Hepatocyte (in vitro differentiated cells): Measurements from ENCODE around the gene HKDC1. TPM values are rescaled to one million over a fixed set of nuclear protein-coding genes. Genes with fewer than 3 reads are reported as not detected.

Source experiments
- DNase-seq: peaks from one replicate; pipeline ENCODE4 v3.0.0-alpha.2; 2016; ENCODE audit warnings: low spot score
- H2AFZ ChIP-seq: fragments of 200-600 bp; sonication (generic); 2 replicates; pipeline ENCODE4 v1.6.0; 2016; ENCODE audit warnings: antibody characterized with exemption, mild to moderate bottlenecking
- H3K27ac ChIP-seq: fragments of 200-600 bp; sonication (generic); 2 replicates; pipeline ENCODE4 v1.5.1; 2016; ENCODE audit warnings: mild to moderate bottlenecking
- H3K27me3 ChIP-seq: fragments of 200-600 bp; sonication (generic); 2 replicates; pipeline ENCODE4 v1.6.1; 2016
- H3K36me3 ChIP-seq: fragments of 200-600 bp; sonication (generic); replicated peaks from 2 replicates; pipeline ENCODE4 v1.5.1; 2016; ENCODE audit warnings: low read depth; ENCODE audit not compliant: insufficient read depth
- H3K4me1 ChIP-seq: fragments of 200-600 bp; sonication (generic); 2 replicates; pipeline ENCODE4 v1.5.1; 2016; ENCODE audit warnings: mild to moderate bottlenecking, moderate library complexity; ENCODE audit not compliant: insufficient read depth
- H3K4me2 ChIP-seq: fragments of 200-600 bp; sonication (generic); 2 replicates; pipeline ENCODE4 v1.6.0; 2016
- H3K4me3 ChIP-seq: fragments of 200-600 bp; sonication (generic); 2 replicates; pipeline ENCODE4 v1.5.1; 2016; ENCODE audit warnings: mild to moderate bottlenecking
- H3K79me2 ChIP-seq: fragments of 200-600 bp; sonication (generic); 2 replicates; pipeline ENCODE4 v1.6.0; 2017; ENCODE audit warnings: mild to moderate bottlenecking
- H3K9me2 ChIP-seq: fragments of 200-600 bp; sonication (generic); replicated peaks from 2 replicates; pipeline ENCODE4 v1.6.0; 2017; ENCODE audit warnings: mild to moderate bottlenecking; ENCODE audit not compliant: insufficient read depth
- H3K9me3 ChIP-seq: fragments of 200-600 bp; sonication (generic); 2 replicates; pipeline ENCODE4 v1.5.1; 2016; ENCODE audit warnings: low read depth, mild to moderate bottlenecking
- H4K20me1 ChIP-seq: fragments of 200-600 bp; sonication (generic); 2 replicates; pipeline ENCODE4 v1.6.0; 2016; ENCODE audit warnings: mild to moderate bottlenecking; ENCODE audit not compliant: insufficient read depth, poor library complexity, severe bottlenecking
- EZH2 ChIP-seq: fragments of 200-600 bp; sonication (generic); IDR thresholded peaks from 2 replicates; pipeline ENCODE4 v1.6.1; 2016; ENCODE audit warnings: antibody characterized with exemption, mild to moderate bottlenecking, borderline replicate concordance
- EZH2phosphoT487 ChIP-seq: fragments of 200-600 bp; sonication (generic); IDR thresholded peaks from one replicate; pipeline ENCODE4 v1.6.1; 2018; ENCODE audit warnings: antibody characterized with exemption, mild to moderate bottlenecking, low read depth, moderate library complexity; ENCODE audit not compliant: unreplicated experiment, severe bottlenecking
- WGBS: methylation state at CpG from one replicate; pipeline ENCODE4 v1.1.6; 2016; ENCODE audit warnings: low lambda C conversion rate; ENCODE audit errors: missing lambda C conversion rate; 5-methylcytosine and 5-hydroxymethylcytosine counted together
- polyA plus RNA-seq: library from polyadenylated mRNA; unstranded; fragments of >200 nt; fragmentation: Nextera tagmentation; extraction: Ambion mirVana; gene quantifications from 2 replicates; pipeline ENCODE4 v1.2.1, GENCODE V29; 2016
- total RNA-seq: library from RNA; depleted of rRNA; stranded (reverse); fragments of >200 nt; gene quantifications from 2 replicates; pipeline ENCODE4 v1.2.3, GENCODE V29; 2014
- TF ChIP-seq, protein P1 (sequence below): fragments of 200-600 bp; sonication (generic); IDR thresholded peaks from 2 replicates; pipeline ENCODE4 v1.5.1; 2016; ENCODE audit warnings: antibody characterized with exemption, mild to moderate bottlenecking; ENCODE audit not compliant: poor library complexity

HKDC1 gene
- total and polyA plus RNA-seq, 2 experiments from 2014 or later = 23.6 to 27.9 TPM

GRCh38 chr10:69211104-69211503, 9.0 kb upstream of the HKDC1 start:
- 63% methylated on average over 2 of the region's 2 CpGs for WGBS
- Histone ChIP-seq H3K27ac (no peak overlapping the region), H3K4me2 (no peak overlapping the region), H3K4me3 (no peak overlapping the region), H4K20me1 (no peaks in the 10 kb centered on the region), H3K9me3 (no peaks in the 10 kb centered on the region), H3K36me3 (no peaks in the 10 kb centered on the region), H3K9me2 (no peaks in the 10 kb centered on the region), H3K4me1 (peaks cover 1% of the 10 kb centered on the region), H2AFZ (no peak overlapping the region), H3K27me3 (no peaks in the 10 kb centered on the region), H3K79me2 (no peaks in the 10 kb centered on the region)
- no peak for DNase-seq
- no peak for TF ChIP-seq EZH2phosphoT487
- TF ChIP-seq, protein P1, sequence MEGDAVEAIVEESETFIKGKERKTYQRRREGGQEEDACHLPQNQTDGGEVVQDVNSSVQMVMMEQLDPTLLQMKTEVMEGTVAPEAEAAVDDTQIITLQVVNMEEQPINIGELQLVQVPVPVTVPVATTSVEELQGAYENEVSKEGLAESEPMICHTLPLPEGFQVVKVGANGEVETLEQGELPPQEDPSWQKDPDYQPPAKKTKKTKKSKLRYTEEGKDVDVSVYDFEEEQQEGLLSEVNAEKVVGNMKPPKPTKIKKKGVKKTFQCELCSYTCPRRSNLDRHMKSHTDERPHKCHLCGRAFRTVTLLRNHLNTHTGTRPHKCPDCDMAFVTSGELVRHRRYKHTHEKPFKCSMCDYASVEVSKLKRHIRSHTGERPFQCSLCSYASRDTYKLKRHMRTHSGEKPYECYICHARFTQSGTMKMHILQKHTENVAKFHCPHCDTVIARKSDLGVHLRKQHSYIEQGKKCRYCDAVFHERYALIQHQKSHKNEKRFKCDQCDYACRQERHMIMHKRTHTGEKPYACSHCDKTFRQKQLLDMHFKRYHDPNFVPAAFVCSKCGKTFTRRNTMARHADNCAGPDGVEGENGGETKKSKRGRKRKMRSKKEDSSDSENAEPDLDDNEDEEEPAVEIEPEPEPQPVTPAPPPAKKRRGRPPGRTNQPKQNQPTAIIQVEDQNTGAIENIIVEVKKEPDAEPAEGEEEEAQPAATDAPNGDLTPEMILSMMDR = no peak
- TF ChIP-seq EZH2 = no peak

DNA sequence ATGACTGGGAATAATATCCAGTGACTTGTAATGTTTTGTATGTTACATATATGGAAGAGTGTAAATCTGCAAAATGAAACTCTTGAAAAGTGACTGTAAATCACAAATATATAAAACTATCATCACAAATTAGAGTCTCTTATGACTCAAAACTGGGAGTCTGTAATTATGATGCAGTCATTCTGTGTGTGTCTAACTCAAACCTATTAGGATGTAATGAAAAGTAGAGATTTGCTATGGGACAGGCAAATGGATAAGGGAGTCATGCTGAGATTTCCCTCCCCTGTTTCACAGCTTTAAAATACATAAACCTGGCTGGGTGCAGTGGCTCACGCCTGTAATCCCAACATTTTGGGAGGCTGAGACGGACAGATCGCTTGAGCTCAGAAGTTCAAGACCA, 8.6 kb upstream of the HKDC1 start:
- Histone ChIP-seq H4K20me1 (no peaks in the 10 kb centered on the region), H3K4me1 (peaks cover 5% of the 10 kb centered on the region), H2AFZ (no peak overlapping the region), H3K9me2 (no peaks in the 10 kb centered on the region), H3K4me2 (no peak overlapping the region), H3K79me2 (no peaks in the 10 kb centered on the region), H3K4me3 (no peak overlapping the region), H3K27me3 (no peaks in the 10 kb centered on the region), H3K27ac (no peak overlapping the region), H3K36me3 (no peaks in the 10 kb centered on the region), H3K9me3 (no peaks in the 10 kb centered on the region)
- no peak for DNase-seq
- WGBS = 92% methylated on average over 3 of the region's 3 CpGs
- TF ChIP-seq EZH2 (no peak), EZH2phosphoT487 (no peak)
- TF ChIP-seq, protein P1 = no peak

DNA sequence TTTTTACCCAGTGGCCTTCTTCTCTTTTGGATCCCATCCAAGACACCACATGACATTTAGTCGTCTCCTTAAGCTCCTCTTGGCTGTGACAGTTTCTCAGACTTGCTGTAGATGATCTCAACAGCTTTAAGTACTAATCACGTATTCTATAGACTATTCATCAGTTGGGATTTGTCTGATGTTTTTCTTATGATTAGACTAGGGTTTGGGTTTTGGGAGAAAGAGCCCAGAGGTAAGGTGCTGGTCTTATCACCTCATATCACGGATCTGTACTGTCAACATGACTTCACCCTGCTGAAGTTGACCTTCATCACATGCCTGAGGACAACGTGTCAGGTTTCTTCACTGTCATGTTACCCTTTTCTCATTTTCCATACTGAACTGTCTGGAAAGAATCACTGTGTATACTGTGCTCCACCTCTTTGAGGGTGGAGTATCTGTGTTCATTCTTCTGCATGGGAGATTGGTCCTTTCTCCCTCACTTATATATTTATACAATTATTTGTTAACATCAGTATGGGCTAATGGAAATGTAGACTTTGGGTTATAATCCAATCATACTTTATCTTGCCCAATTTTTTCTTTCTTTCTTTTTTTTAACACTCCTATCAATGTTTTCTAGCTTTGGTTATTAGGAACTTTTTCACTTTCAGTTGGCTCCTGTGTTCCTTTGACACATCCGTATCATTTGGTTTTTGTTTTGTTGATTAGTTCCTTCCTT, 6.4 kb upstream of the HKDC1 start:
- Histone ChIP-seq H3K27me3 (no peaks in the 10 kb centered on the region), H3K36me3 (no peaks in the 10 kb centered on the region), H2AFZ (no peak overlapping the region), H3K9me2 (no peaks in the 10 kb centered on the region), H4K20me1 (no peaks in the 10 kb centered on the region), H3K79me2 (no peaks in the 10 kb centered on the region), H3K27ac (peak overlapping the region; percentile 47), H3K4me3 (no peak overlapping the region), H3K4me1 (peaks cover 13% of the 10 kb centered on the region), H3K4me2 (no peak overlapping the region), H3K9me3 (no peaks in the 10 kb centered on the region)
- 56% methylated on average over 5 of the region's 5 CpGs for WGBS
- DNase-seq = peak; percentile 28
- TF ChIP-seq EZH2phosphoT487 = no peak
- TF ChIP-seq EZH2 = no peak
- TF ChIP-seq, protein P1 = no peak
